ENCODE results near the gene CTDSPL.
"Not testable (repeated sequence)": the region's sequence is repeated elsewhere in the genome, so short reads cannot be mapped to it uniquely, and the experiment has no call there.

The CTDSPL gene

DNA sequence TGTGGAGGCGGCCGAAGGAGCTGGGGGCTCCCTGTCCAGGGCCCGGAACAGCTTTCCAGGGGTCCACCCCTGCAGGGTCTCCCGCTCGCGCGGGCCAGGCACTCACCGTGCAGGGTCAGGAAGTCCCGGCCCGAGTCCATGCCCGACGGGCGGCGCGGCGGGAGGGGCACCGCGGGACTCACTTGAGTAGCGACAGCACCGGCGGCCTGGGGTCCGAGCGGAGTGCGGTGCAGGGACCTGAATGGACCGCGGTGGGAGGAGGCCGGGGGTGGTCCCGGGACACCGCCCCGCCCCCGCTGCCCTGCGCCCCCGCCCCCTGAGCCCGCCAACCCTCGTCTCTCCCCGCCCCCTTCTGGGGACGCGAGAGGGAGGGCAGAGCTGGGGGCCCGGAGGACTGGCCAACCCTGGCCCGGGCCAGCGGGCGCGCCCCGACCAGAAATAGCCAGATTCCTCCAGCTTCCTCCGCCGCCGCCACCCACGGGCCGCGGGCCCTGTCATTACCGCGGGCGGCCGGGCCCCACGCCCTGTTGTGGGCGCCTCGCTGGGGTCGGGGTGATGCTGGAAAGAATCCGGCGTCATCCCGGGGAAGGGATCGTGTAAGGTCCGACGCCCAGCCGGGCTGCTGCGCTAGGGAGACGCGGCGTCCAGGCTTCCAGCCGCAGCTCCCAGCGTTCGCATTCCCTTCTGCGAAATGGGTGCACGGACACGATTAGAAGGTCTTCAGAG lies 167.9 kb downstream of the CTDSPL start, which contains the start of gene PLCD1:
Gene PLCD1 (minus strand): TSS at position 243 of the 726 bp plus-strand sequence. CDS start 103 bp downstream, at position 140.
- peak within 1 kb of the TSS; percentile 95 to 98 for H3K4me3 ChIP-seq
- TF ChIP-seq, protein P1, sequence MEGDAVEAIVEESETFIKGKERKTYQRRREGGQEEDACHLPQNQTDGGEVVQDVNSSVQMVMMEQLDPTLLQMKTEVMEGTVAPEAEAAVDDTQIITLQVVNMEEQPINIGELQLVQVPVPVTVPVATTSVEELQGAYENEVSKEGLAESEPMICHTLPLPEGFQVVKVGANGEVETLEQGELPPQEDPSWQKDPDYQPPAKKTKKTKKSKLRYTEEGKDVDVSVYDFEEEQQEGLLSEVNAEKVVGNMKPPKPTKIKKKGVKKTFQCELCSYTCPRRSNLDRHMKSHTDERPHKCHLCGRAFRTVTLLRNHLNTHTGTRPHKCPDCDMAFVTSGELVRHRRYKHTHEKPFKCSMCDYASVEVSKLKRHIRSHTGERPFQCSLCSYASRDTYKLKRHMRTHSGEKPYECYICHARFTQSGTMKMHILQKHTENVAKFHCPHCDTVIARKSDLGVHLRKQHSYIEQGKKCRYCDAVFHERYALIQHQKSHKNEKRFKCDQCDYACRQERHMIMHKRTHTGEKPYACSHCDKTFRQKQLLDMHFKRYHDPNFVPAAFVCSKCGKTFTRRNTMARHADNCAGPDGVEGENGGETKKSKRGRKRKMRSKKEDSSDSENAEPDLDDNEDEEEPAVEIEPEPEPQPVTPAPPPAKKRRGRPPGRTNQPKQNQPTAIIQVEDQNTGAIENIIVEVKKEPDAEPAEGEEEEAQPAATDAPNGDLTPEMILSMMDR (IDR thresholded peaks at IDR 0.05), result no peak
- intact Hi-C loops (cut with DNase I; ENCODE audit: low total_unique reads), result loop anchor here (10.0 kb wide), 2 partner anchors 105 to 135 kb away; partner anchors contain the start of genes ACAA1, MYD88 and OXSR1
- no peaks in the 10 kb centered on the region for H3K27me3 ChIP-seq
- H3K36me3 ChIP-seq, result no peaks in the 10 kb centered on the region
- peaks cover 0 to 62% (median 53%) of the 10 kb centered on the region in 4 donors for H3K4me1 ChIP-seq
- peak; percentile 91 to 95 for DNase-seq
- peak within 1 kb of the TSS; percentile 86 to 98 for H3K27ac ChIP-seq
- no peaks in the 10 kb centered on the region for H3K9me3 ChIP-seq

DNA sequence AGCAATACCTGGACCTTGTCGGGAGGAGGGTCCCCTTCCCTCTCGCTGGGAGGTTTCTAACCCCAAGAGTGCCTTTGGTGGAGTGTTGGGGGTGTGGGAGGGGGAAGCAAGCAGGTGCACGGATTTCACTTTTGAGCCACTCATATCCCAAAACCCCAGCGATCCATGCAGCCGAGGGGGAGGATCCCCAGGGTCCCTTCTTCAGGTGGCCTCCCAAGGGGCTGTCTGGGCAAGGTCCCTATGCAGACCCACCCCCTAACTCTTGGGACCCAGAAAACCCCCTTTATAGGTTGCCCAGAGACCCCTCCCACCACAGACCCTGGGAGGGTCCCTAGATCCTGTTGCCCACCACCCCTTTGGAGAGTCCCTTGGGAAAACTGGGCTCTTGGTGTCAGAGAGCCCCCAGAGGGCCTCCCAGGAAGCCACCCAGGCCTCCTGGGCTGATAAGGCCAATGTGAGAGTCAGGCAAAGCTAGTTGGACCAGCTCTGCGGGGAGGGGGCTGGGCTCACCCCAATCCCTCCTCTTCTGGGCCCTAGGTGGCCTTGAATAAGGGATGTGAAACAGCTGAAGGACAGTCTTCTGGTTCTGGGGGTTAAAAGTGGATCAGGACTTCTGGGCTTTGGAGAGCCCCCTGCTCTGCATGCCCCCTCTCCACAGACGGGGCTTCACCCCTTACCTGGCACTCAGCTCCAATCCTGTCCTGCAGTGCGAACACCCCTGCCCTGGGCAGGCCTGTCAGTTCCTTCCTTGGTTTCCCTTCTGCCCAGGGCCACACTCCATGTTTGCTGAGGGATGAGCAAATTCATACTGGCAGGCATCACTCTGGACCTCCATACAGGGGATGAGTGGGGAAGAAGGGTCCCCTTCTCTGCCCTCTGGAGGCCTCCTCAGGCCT lies 168.7 kb downstream of the CTDSPL start:
- H3K27ac ChIP-seq, result peak overlapping the region; percentile 86 to 98
- H3K4me1 ChIP-seq, result peaks cover 0 to 58% (median 52%) of the 10 kb centered on the region in 4 donors
- TF ChIP-seq, protein P1 (IDR thresholded peaks at IDR 0.05), result no peak
- no peaks in the 10 kb centered on the region for H3K9me3 ChIP-seq
- H3K4me3 ChIP-seq, result peak overlapping the region; percentile 95 to 98
- no peaks in the 10 kb centered on the region for H3K36me3 ChIP-seq
- intact Hi-C loops (cut with DNase I; ENCODE audit: low total_unique reads), result loop anchor here (10.0 kb wide), 2 partner anchors 104 to 134 kb away; partner anchors contain the start of genes ACAA1, MYD88 and OXSR1
- DNase-seq, result peak in 1 of 2 donors; percentile 68
- H3K27me3 ChIP-seq, result no peaks in the 10 kb centered on the region

DNA sequence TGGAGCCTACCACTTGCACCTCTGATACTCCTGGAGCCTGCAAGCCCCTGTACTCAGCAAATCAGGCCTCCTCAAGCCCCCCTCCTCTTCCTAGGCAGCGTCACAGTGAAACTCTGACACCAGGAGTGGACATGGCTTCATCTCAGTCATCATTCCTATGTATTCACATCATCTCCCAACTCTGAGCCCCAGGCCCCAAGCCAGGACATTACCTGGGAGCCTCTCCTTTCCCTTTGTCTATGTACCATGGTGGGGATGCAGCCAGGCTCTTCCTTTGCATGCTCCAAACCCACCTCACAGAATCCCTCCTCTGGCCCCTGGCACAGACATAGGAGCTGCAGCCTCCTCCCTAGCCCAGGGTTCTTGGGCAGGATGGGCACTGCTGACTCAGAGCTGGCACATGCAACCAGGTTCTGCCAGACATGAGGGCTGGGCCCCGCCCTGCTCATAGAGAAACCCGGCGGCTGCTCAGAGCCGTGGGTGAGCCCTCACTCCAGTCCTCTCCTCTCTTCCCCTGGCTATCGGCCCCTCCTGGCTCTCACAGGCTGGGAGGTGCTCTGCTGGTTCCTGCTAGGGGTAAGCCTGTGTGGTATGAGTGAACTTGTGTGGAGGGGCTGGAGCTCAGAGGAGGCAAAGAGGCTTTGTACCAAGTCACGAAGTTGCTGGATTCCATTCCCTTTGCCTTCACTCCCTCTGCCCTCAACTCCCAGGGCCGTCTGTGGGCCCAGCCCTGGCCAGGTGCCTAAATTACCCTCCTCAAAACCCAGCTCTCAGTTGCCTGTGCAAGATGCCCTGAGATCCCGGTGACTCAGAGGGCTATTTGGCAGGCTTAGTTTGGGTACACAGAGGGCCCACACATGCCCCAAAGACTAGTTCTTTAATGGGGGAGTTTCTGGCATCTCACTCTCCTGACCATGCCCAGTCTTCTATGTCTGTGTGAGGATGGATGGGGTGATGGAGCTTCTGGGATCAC lies 169.6 kb downstream of the CTDSPL start:
- H3K4me1 ChIP-seq, result peaks cover 0 to 49% (median 43%) of the 10 kb centered on the region in 4 donors
- TF ChIP-seq, protein P1 (IDR thresholded peaks at IDR 0.05), result no peak
- no peaks in the 10 kb centered on the region for H3K36me3 ChIP-seq
- no peaks in the 10 kb centered on the region for H3K27me3 ChIP-seq
- peak overlapping the region; percentile 86 to 98 for H3K27ac ChIP-seq
- intact Hi-C loops (cut with DNase I; ENCODE audit: low total_unique reads), result loop anchor here (10.0 kb wide), 2 partner anchors 103 to 133 kb away; partner anchors contain the start of genes ACAA1, MYD88 and OXSR1
- no peak overlapping the region for H3K4me3 ChIP-seq
- DNase-seq, result peak; percentile 80 to 93
- no peaks in the 10 kb centered on the region for H3K9me3 ChIP-seq

DNA sequence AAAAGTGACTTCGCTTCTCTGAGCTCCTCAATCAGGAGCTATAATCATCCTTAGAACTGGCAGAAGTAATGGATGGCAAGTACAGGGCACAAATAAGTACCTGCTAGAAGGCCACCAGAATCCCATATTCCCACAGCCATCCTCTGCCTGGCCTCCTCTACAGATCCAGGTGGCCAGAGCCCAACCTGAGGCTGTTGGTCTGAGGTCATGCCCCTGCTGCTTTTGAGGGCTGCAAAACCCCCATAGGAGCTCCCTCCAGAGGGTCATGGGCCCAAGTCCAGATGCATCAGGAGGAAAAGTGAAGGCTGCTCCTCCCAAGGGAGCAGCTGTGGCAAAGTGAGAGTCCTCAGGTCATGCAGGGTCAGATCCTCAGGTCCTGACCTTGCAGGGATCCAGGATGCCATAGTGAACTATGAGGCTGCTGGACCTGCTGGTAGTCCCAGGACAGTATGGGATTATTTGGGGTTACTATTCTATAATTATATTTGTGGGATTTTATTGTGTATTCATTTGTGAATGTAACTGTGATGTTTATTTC lies 170.7 kb downstream of the CTDSPL start:
- no peaks in the 10 kb centered on the region for H3K27me3 ChIP-seq
- peaks cover 0 to 42% (median 38%) of the 10 kb centered on the region in 4 donors for H3K4me1 ChIP-seq
- no peaks in the 10 kb centered on the region for H3K36me3 ChIP-seq
- H3K4me3 ChIP-seq, result no peak overlapping the region
- peak overlapping the region in 1 of 2 donors; percentile 98 for H3K27ac ChIP-seq
- DNase-seq, result peak in 1 of 2 donors; percentile 51
- intact Hi-C loops (cut with DNase I; ENCODE audit: low total_unique reads), result loop anchor here (10.0 kb wide), 2 partner anchors 102 to 132 kb away; partner anchors contain the start of genes ACAA1, MYD88 and OXSR1
- H3K9me3 ChIP-seq, result no peaks in the 10 kb centered on the region
- TF ChIP-seq, protein P1 (IDR thresholded peaks at IDR 0.05), result no peak

DNA sequence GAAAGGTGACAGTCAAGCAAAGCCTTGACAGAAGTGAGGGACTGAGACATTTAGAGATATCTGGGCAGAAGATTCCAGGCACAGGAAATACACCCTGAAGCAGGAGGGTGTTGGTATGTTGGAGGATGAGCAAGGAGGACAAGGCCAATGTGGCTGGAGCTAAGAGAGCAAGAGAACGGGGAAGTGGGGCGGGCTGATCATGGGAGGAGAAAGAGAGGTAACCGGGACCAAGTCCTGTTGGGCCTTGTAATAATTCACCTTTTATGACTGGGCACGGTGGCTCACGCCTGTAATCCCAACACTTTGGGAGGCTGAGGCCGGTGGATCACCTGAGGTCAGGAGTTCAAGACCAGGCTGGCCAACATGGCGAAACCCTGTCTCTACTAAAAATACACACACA lies 171.9 kb downstream of the CTDSPL start:
- H3K9me3 ChIP-seq, H3K4me3 ChIP-seq, H3K27me3 ChIP-seq, H3K36me3 ChIP-seq, H3K27ac ChIP-seq: not testable (repeated sequence)
- peak in 1 of 2 donors; percentile 55 for DNase-seq
- intact Hi-C loops (cut with DNase I; ENCODE audit: low total_unique reads), result loop anchor here (10.0 kb wide), 2 partner anchors 101 to 131 kb away; partner anchors contain the start of genes ACAA1, MYD88 and OXSR1
- peaks cover 0 to 30% (median 26%) of the 10 kb centered on the region in 4 donors for H3K4me1 ChIP-seq

All from tibial artery (tissue), 4 donors.